ENCODE measurements around the gene RNF32. TPM values are rescaled to one million over a fixed set of nuclear protein-coding genes. Genes with fewer than 3 reads are reported as not detected.
"Not testable (repeated sequence)": the region's sequence is repeated elsewhere in the genome, so short reads cannot be mapped to it uniquely, and the experiment has no call there.

The RNF32 gene
- total and polyA plus RNA-seq, 9 donors = 0.75 to 2.6 (median 2.1) TPM

- no peak for DNase-seq
- 71% methylated on average over 4 of the region's 7 CpGs for WGBS (ENCODE audit: insufficient coverage)
- no peaks in the 10 kb centered on the region for H3K27me3 ChIP-seq (ENCODE audit: control insufficient read depth, insufficient read depth, low read length)
- H3K27ac ChIP-seq (ENCODE audit: low read length) = no peak overlapping the region
- no peaks in the 10 kb centered on the region for H3K4me1 ChIP-seq (ENCODE audit: control insufficient read depth, insufficient read depth, low read length)
- H3K36me3 ChIP-seq (ENCODE audit: control insufficient read depth, insufficient read depth, low read length) = no peaks in the 10 kb centered on the region
- no peak overlapping the region for H3K4me3 ChIP-seq (ENCODE audit: low read length)
- peaks cover 19% of the 10 kb centered on the region for H3K9me3 ChIP-seq (replicated peaks; ENCODE audit: control insufficient read depth, low read depth, low read length)
Observed at GRCh38 chr7:156626220-156626895, 14.2 kb upstream of the RNF32 start.

- no peaks in the 10 kb centered on the region for H3K27me3 ChIP-seq (ENCODE audit: control insufficient read depth, insufficient read depth, low read length)
- no peaks in the 10 kb centered on the region for H3K4me1 ChIP-seq (ENCODE audit: control insufficient read depth, insufficient read depth, low read length)
- no peaks in the 10 kb centered on the region for H3K36me3 ChIP-seq (ENCODE audit: control insufficient read depth, insufficient read depth, low read length)
- no peak for DNase-seq
- peaks cover 14% of the 10 kb centered on the region for H3K9me3 ChIP-seq (replicated peaks; ENCODE audit: control insufficient read depth, low read depth, low read length)
- H3K4me3 ChIP-seq (ENCODE audit: low read length) = no peak overlapping the region
- H3K27ac ChIP-seq (ENCODE audit: low read length) = no peak overlapping the region
Observed at GRCh38 chr7:156628562-156628961, 12.0 kb upstream of the RNF32 start.

- Histone ChIP-seq H3K36me3 (ENCODE audit: control insufficient read depth, insufficient read depth, low read length) (no peaks in the 10 kb centered on the region), H3K27ac (ENCODE audit: low read length) (no peak overlapping the region), H3K9me3 (replicated peaks; ENCODE audit: control insufficient read depth, low read depth, low read length) (peaks cover 14% of the 10 kb centered on the region), H3K27me3 (ENCODE audit: control insufficient read depth, insufficient read depth, low read length) (no peaks in the 10 kb centered on the region), H3K4me3 (ENCODE audit: low read length) (no peak overlapping the region), H3K4me1 (ENCODE audit: control insufficient read depth, insufficient read depth, low read length) (no peaks in the 10 kb centered on the region)
- 86% methylated on average over 1 of the region's 2 CpGs for WGBS (ENCODE audit: insufficient coverage)
- no peak for DNase-seq
Observed at GRCh38 chr7:156629873-156630272, 10.7 kb upstream of the RNF32 start.

GRCh38 chr7:156634117-156634516 lies 6.5 kb upstream of the RNF32 start:
- Histone ChIP-seq H3K4me3 (ENCODE audit: low read length) (no peak overlapping the region), H3K4me1 (ENCODE audit: control insufficient read depth, insufficient read depth, low read length) (no peaks in the 10 kb centered on the region), H3K27ac (ENCODE audit: low read length) (no peak overlapping the region), H3K36me3 (ENCODE audit: control insufficient read depth, insufficient read depth, low read length) (no peaks in the 10 kb centered on the region), H3K9me3 (replicated peaks; ENCODE audit: control insufficient read depth, low read depth, low read length) (peaks cover 7% of the 10 kb centered on the region), H3K27me3 (ENCODE audit: control insufficient read depth, insufficient read depth, low read length) (no peaks in the 10 kb centered on the region)
- WGBS (ENCODE audit: insufficient coverage) = 64% methylated on average over 2 of the region's 3 CpGs
- DNase-seq = no peak

DNA sequence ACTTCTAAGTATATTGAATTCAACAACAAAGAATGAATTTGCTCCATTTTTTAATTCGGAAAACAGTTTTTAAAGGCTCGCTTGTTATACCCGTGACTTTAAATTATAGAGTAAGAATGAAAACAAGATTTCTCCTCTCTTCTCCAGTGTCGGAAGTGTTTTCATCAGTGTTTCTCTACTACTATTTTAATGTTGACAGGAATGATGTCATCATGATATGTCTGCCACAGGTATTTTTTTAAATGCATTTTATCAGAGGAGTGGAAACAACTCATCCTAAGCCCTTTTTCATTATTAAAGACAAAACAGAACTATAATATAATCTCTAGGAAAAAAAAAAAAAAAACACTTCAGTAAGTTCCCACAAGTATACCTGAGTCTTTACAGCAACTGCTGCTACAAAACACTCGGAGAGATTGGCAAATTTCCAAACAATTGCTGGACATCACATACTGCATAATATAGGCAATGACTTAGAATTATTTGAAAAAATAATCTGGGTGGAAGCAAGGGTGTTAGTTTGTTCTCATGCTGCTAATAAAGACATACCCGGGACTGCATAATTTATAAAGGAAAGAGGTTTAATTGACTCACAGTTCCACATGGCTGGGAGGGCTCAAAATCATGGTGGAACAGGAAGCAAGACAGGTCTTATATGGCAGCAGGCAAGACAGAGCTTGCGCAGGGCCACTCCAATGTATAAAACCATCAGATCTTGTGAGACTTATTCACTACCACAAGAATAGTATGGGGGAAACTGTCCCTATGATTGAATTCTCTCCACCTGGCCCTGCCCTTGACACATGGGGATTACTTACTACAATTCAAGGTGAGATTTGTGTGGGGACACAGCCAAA lies 4.8 kb upstream of the RNF32 start:
- H3K9me3 ChIP-seq (replicated peaks; ENCODE audit: control insufficient read depth, low read depth, low read length) = peaks cover 3% of the 10 kb centered on the region
- no peak overlapping the region for H3K4me3 ChIP-seq (ENCODE audit: low read length)
- 100% methylated on average over 1 of the region's 7 CpGs for WGBS (ENCODE audit: insufficient coverage)
- H3K27me3 ChIP-seq (ENCODE audit: control insufficient read depth, insufficient read depth, low read length) = peaks cover 5% of the 10 kb centered on the region
- no peaks in the 10 kb centered on the region for H3K36me3 ChIP-seq (ENCODE audit: control insufficient read depth, insufficient read depth, low read length)
- no peak for DNase-seq
- H3K4me1 ChIP-seq (ENCODE audit: control insufficient read depth, insufficient read depth, low read length) = peaks cover 8% of the 10 kb centered on the region
- H3K27ac ChIP-seq (ENCODE audit: low read length) = no peak overlapping the region

DNA sequence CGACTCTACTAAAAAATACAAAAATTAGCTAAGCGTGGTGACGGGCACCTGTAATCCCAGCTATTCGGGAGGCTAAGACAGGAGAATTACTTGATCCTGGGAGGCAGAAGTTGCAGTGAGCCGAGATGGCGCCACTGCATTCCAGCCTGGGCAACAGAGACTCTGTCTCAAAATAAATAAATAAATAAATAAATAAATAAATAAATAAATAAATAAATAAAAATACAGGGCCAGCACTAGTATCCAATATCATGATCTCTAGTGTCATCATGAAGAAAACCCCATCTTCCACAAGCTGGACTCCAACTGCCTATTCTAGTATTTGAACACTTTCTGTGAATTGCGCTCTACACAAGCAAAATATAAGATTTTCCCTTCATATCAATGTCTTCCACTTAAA lies 3.5 kb upstream of the RNF32 start:
- not testable (repeated sequence) for H3K27ac ChIP-seq (ENCODE audit: low read length); H3K4me3 ChIP-seq (ENCODE audit: low read length); H3K9me3 ChIP-seq (replicated peaks; ENCODE audit: control insufficient read depth, low read depth, low read length); H3K27me3 ChIP-seq (ENCODE audit: control insufficient read depth, insufficient read depth, low read length); H3K36me3 ChIP-seq (ENCODE audit: control insufficient read depth, insufficient read depth, low read length); DNase-seq
- 96% methylated on average over 4 of the region's 7 CpGs for WGBS (ENCODE audit: insufficient coverage)
- H3K4me1 ChIP-seq (ENCODE audit: control insufficient read depth, insufficient read depth, low read length) = peaks cover 10% of the 10 kb centered on the region

DNA sequence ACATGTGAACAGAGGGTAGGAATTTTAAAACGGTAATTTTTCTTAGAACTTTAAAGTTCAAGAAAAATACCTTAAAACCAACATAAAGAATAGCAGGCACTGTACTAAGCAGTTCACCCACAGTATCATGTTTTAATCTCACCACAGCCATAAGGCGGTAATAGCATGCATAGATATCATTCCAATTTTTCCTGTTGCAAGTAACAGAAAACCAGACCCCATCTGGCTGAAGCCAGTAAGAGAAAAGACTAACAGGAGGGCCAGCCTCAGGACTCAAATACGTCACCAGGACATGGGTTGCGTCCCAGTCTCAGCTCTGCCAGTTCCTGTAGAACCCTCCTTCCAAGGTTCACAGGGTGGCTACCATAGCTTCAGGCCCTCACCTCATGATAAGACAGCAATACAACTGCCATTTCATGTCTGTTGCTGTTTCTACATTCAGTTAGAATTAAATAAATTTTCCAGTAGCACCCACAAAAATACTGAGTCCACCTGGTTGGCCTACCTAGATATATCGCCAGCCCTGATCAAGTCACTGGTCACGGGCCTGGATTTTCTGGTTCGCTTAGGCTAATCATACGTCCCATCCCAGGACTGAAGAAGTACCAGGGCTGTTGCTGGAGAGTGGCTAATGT lies 2.0 kb upstream of the RNF32 start:
- Histone ChIP-seq H3K36me3 (ENCODE audit: control insufficient read depth, insufficient read depth, low read length) (no peaks in the 10 kb centered on the region), H3K4me1 (ENCODE audit: control insufficient read depth, insufficient read depth, low read length) (peaks cover 10% of the 10 kb centered on the region), H3K9me3 (replicated peaks; ENCODE audit: control insufficient read depth, low read depth, low read length) (peaks cover 3% of the 10 kb centered on the region), H3K27ac (ENCODE audit: low read length) (no peak overlapping the region), H3K27me3 (ENCODE audit: control insufficient read depth, insufficient read depth, low read length) (peaks cover 13% of the 10 kb centered on the region), H3K4me3 (ENCODE audit: low read length) (no peak overlapping the region)
- no peak for DNase-seq
- 100% methylated on average over 6 of the region's 8 CpGs for WGBS (ENCODE audit: insufficient coverage)

GRCh38 chr7:156639426-156640256 lies 933 bp upstream of the RNF32 start:
- Histone ChIP-seq H3K9me3 (replicated peaks; ENCODE audit: control insufficient read depth, low read depth, low read length) (peaks cover 3% of the 10 kb centered on the region), H3K27ac (ENCODE audit: low read length) (peak overlapping the region; percentile 48), H3K36me3 (ENCODE audit: control insufficient read depth, insufficient read depth, low read length) (no peaks in the 10 kb centered on the region), H3K27me3 (ENCODE audit: control insufficient read depth, insufficient read depth, low read length) (peaks cover 13% of the 10 kb centered on the region), H3K4me1 (ENCODE audit: control insufficient read depth, insufficient read depth, low read length) (peaks cover 10% of the 10 kb centered on the region), H3K4me3 (ENCODE audit: low read length) (peak overlapping the region; percentile 71)
- 39% methylated on average over 52 of the region's 52 CpGs for WGBS (ENCODE audit: insufficient coverage)
- peak; percentile 23 for DNase-seq

- DNase-seq = no peak
- Histone ChIP-seq H3K4me1 (ENCODE audit: control insufficient read depth, insufficient read depth, low read length) (peaks cover 10% of the 10 kb centered on the region), H3K36me3 (ENCODE audit: control insufficient read depth, insufficient read depth, low read length) (no peaks in the 10 kb centered on the region), H3K27me3 (ENCODE audit: control insufficient read depth, insufficient read depth, low read length) (peaks cover 13% of the 10 kb centered on the region), H3K27ac (ENCODE audit: low read length) (peak overlapping the region; percentile 20), H3K4me3 (ENCODE audit: low read length) (peak overlapping the region; percentile 71), H3K9me3 (replicated peaks; ENCODE audit: control insufficient read depth, low read depth, low read length) (peaks cover 3% of the 10 kb centered on the region)
- WGBS (ENCODE audit: insufficient coverage) = under 1% methylated on average over 14 of the region's 30 CpGs
Observed at GRCh38 chr7:156640949-156641485, 443 bp downstream of the RNF32 start.

Data from muscle of leg (tissue), 11 donors.